ENCODE results near the gene ZBTB8B. TPM values are rescaled to one million over a fixed set of nuclear protein-coding genes. Genes with fewer than 3 reads are reported as not detected.

ZBTB8B gene
- total RNA-seq, 1 experiment from 2014 or later, result 1.9 TPM

DNA sequence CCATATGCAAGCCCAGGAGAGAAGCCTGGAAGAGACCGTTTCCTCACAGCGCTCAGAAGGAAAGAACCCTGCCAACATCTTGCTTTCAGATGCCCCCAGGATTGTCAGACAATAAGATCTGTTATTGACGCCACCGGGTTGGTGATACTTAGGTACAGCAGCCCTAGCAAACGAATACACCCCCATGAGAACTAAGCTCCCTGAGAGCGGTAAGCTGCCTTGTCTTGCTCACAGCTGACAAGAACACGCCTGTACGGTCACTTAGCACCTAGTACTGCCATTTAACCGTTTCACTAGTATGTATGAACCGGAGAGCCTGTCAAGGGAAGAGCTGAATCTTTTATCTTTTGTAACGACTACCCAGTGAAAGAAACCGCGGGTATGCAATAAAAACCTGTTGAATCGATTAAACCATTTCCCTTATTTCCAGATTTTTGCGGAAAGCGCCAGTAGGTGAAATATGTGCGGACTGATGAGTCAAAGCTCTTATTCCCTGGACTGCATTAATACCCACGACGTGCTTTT is 619 bp upstream of the ZBTB8B start:
- Histone ChIP-seq H2AFZ (ENCODE audit: low read length) (no peak overlapping the region), H3K18ac (ENCODE audit: insufficient read length, low read depth, low read length) (no peak overlapping the region), H4K5ac (ENCODE audit: insufficient read length, low read depth, low read length) (no peak overlapping the region), H3K4me2 (ENCODE audit: insufficient read depth, insufficient read length, low read length) (peak overlapping the region; percentile 91), H4K8ac (replicated peaks; ENCODE audit: insufficient read length, low read depth, low read length) (no peak overlapping the region), H3K4ac (ENCODE audit: low read depth, low read length) (no peak overlapping the region), H4K20me1 (ENCODE audit: control insufficient read depth, insufficient read depth, insufficient read length) (no peaks in the 10 kb centered on the region), H2BK12ac (ENCODE audit: insufficient read length, low read depth, low read length) (no peak overlapping the region), H3K27ac (ENCODE audit: insufficient read length, low read depth, low read length) (no peak overlapping the region), H4K91ac (ENCODE audit: insufficient read length, low read depth, low read length) (no peak overlapping the region), H3T11ph (ENCODE audit: low read length) (no peak overlapping the region), H3K56ac (ENCODE audit: insufficient read length, low read depth, low read length) (no peak overlapping the region), H3K27me3 (ENCODE audit: insufficient read depth, low read length) (no peaks in the 10 kb centered on the region; the same call in 1 of the 2 replicates), H2BK5ac (ENCODE audit: insufficient read length, low read length) (no peak overlapping the region), H3K79me2 (ENCODE audit: insufficient read depth, low read length) (no peaks in the 10 kb centered on the region), H2AK5ac (ENCODE audit: insufficient read length, low read length) (no peak overlapping the region), H2BK15ac (ENCODE audit: low read depth, low read length) (no peak overlapping the region), H3K23me2 (ENCODE audit: insufficient read length, low read depth, low read length, poor library complexity, severe bottlenecking) (peaks cover 12% of the 10 kb centered on the region), H3K4me1 (ENCODE audit: insufficient read depth, low read length) (no peaks in the 10 kb centered on the region), H3K79me1 (ENCODE audit: insufficient read depth, low read depth, low read length, poor library complexity, severe bottlenecking) (no peaks in the 10 kb centered on the region), H3K23ac (ENCODE audit: insufficient read length, low read depth, low read length) (no peak overlapping the region), H2BK120ac (ENCODE audit: low read depth, low read length, poor library complexity, severe bottlenecking) (no peak overlapping the region), H3K9me3 (ENCODE audit: control insufficient read depth, low read depth, low read length) (peaks cover 5% of the 10 kb centered on the region), H2BK20ac (ENCODE audit: low read depth, low read length, poor library complexity, severe bottlenecking) (no peak overlapping the region), H3K9ac (ENCODE audit: extremely low read depth, insufficient read length, low read length) (peak overlapping the region; percentile 79), H3K14ac (ENCODE audit: insufficient read depth, low read length) (no peak overlapping the region)
- Mint-ChIP-seq H3K9me3 (peaks cover 5 to 9% of the 10 kb centered on the region in 2 experiments), H3K27ac (peak overlapping the region in 2 of 3 experiments; percentile 57 to 88; a peak in 4 of 7 replicates), H3K4me1 (peaks cover 8 to 10% of the 10 kb centered on the region in 2 experiments), H3K36me3 (ENCODE audit: insufficient read depth in 1 of 3, low read depth in 3 of 3) (peaks cover 4 to 5% (median 4%) of the 10 kb centered on the region in 3 experiments), H3K27me3 (ENCODE audit: low read depth) (peaks cover 2% of the 10 kb centered on the region), H3K4me3 (peak overlapping the region; percentile 87 to 96)
- peak; percentile 36 for DNase-seq
- WGBS (ENCODE audit: extremely low coverage, insufficient read length, low lambda C conversion rate), result no CpG with 5 or more reads among the region's 19 CpGs
- TF ChIP-seq, protein P1, sequence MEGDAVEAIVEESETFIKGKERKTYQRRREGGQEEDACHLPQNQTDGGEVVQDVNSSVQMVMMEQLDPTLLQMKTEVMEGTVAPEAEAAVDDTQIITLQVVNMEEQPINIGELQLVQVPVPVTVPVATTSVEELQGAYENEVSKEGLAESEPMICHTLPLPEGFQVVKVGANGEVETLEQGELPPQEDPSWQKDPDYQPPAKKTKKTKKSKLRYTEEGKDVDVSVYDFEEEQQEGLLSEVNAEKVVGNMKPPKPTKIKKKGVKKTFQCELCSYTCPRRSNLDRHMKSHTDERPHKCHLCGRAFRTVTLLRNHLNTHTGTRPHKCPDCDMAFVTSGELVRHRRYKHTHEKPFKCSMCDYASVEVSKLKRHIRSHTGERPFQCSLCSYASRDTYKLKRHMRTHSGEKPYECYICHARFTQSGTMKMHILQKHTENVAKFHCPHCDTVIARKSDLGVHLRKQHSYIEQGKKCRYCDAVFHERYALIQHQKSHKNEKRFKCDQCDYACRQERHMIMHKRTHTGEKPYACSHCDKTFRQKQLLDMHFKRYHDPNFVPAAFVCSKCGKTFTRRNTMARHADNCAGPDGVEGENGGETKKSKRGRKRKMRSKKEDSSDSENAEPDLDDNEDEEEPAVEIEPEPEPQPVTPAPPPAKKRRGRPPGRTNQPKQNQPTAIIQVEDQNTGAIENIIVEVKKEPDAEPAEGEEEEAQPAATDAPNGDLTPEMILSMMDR (conservative IDR thresholded peaks at IDR 0.05), result no peak

All from H9 (cell line).